ENCODE data around the gene SMURF2.

DNA sequence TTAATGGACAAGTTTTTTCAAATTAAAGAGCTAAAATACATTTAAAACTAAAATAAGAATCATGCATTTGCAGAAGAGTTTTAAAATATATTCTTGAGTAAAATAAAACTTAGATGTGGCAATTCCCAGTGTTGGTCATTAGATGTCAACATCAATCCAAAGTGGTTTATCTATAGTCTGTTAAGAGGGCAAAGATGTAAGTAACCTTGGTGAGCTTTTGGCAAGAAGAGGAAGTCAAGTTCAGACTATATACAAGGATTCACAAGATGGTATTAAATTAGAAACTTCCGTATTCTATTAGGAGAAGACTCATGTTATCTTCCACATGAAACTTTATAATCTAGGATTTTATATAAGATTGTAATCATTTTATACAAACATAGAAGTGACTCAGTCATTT lies 82.2 kb downstream of the SMURF2 start:
- TF ChIP-seq, protein P1, sequence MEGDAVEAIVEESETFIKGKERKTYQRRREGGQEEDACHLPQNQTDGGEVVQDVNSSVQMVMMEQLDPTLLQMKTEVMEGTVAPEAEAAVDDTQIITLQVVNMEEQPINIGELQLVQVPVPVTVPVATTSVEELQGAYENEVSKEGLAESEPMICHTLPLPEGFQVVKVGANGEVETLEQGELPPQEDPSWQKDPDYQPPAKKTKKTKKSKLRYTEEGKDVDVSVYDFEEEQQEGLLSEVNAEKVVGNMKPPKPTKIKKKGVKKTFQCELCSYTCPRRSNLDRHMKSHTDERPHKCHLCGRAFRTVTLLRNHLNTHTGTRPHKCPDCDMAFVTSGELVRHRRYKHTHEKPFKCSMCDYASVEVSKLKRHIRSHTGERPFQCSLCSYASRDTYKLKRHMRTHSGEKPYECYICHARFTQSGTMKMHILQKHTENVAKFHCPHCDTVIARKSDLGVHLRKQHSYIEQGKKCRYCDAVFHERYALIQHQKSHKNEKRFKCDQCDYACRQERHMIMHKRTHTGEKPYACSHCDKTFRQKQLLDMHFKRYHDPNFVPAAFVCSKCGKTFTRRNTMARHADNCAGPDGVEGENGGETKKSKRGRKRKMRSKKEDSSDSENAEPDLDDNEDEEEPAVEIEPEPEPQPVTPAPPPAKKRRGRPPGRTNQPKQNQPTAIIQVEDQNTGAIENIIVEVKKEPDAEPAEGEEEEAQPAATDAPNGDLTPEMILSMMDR (conservative IDR thresholded peaks at IDR 0.05 in 1 of 2, IDR thresholded peaks at IDR 0.05 in 1 of 2; ENCODE audit: low read depth in 1 of 2, low read length in 2 of 2): no peak
- TF ChIP-seq EZH2 (IDR thresholded peaks at IDR 0.05; ENCODE audit: low read length, missing control alignments): no peak
